Measurements from ENCODE around the gene CYB561D1. TPM values are rescaled to one million over a fixed set of nuclear protein-coding genes. Genes with fewer than 3 reads are reported as not detected.

The CYB561D1 gene
- total RNA-seq, 1 experiment from 2014 or later: 5.7 TPM

GRCh38 chr1:109488696-109489095 lies 5.2 kb upstream of the CYB561D1 start:
- TF ChIP-seq CTCF (conservative IDR thresholded peaks at IDR 0.05; ENCODE audit: low read depth, low read length) (no peak), EZH2 (IDR thresholded peaks at IDR 0.05; ENCODE audit: borderline replicate concordance, low read depth, low read length, poor library complexity, severe bottlenecking) (no peak)
- ChIA-PET POLR2A (ENCODE audit: low non-redundant PET) (no interaction called here), CTCF (no interaction called here)
- H3K27me3 ChIP-seq (replicated peaks; ENCODE audit: insufficient read depth, low read depth, low read length, poor library complexity): no peaks in the 10 kb centered on the region
- peaks cover 8% of the 10 kb centered on the region for H3K4me1 ChIP-seq (ENCODE audit: insufficient read depth, low read length, poor library complexity, severe bottlenecking)
- H3K9me3 ChIP-seq (ENCODE audit: low read depth, low read length, poor library complexity, severe bottlenecking): no peaks in the 10 kb centered on the region
- no TSS peak for BruUV-seq (replicated peaks)
- intact Hi-C loops (cut with micrococcal nuclease; ENCODE audit: unreplicated experiment): no loop called here
- no peak for DNase-seq (ENCODE audit: low spot score)
- H3K4me3 ChIP-seq (ENCODE audit: low read depth, low read length, poor library complexity, severe bottlenecking): no peak overlapping the region
- H3K36me3 ChIP-seq (ENCODE audit: insufficient read depth, low read length, poor library complexity, severe bottlenecking): peaks cover 32% of the 10 kb centered on the region
- H3K27ac ChIP-seq (ENCODE audit: low read depth, low read length, poor library complexity, severe bottlenecking): no peak overlapping the region

- Histone ChIP-seq H3K36me3 (ENCODE audit: insufficient read depth, low read length, poor library complexity, severe bottlenecking) (peaks cover 32% of the 10 kb centered on the region), H3K4me3 (ENCODE audit: low read depth, low read length, poor library complexity, severe bottlenecking) (no peak overlapping the region), H3K4me1 (ENCODE audit: insufficient read depth, low read length, poor library complexity, severe bottlenecking) (peaks cover 3% of the 10 kb centered on the region), H3K9me3 (ENCODE audit: low read depth, low read length, poor library complexity, severe bottlenecking) (no peaks in the 10 kb centered on the region), H3K27me3 (replicated peaks; ENCODE audit: insufficient read depth, low read depth, low read length, poor library complexity) (no peaks in the 10 kb centered on the region), H3K27ac (ENCODE audit: low read depth, low read length, poor library complexity, severe bottlenecking) (no peak overlapping the region)
- TF ChIP-seq EZH2 (IDR thresholded peaks at IDR 0.05; ENCODE audit: borderline replicate concordance, low read depth, low read length, poor library complexity, severe bottlenecking) (no peak), CTCF (conservative IDR thresholded peaks at IDR 0.05; ENCODE audit: low read depth, low read length) (peak; percentile 84)
- BruUV-seq (replicated peaks): no TSS peak
- ChIA-PET POLR2A (ENCODE audit: low non-redundant PET) (interaction anchor here (0.5 kb wide), 2 partner anchors 58 to 73 kb away, joined by 3 read pairs; partner anchors contain the start of gene GNAI3), CTCF (interaction anchor here (0.5 to 2.0 kb wide), 11 partner anchors 9 to 516 kb away, joined by 3 to 22 read pairs (median 4); partner anchors contain the start of gene PSMA5)
- peak; percentile 80 for DNase-seq (ENCODE audit: low spot score)
- intact Hi-C loops (cut with micrococcal nuclease; ENCODE audit: unreplicated experiment): loop anchor here (1.0 kb wide), 1 partner anchor 43 kb away; no protein-coding TSS in a partner anchor
Observed at GRCh38 chr1:109490029-109490933, 3.6 kb upstream of the CYB561D1 start.

- intact Hi-C loops (cut with micrococcal nuclease; ENCODE audit: unreplicated experiment): loop anchor here (1.0 kb wide), 1 partner anchor 42 kb away; no protein-coding TSS in a partner anchor
- ChIA-PET POLR2A (ENCODE audit: low non-redundant PET) (interaction anchor here (0.5 kb wide), 2 partner anchors 58 to 74 kb away, joined by 3 read pairs; partner anchors contain the start of gene GNAI3), CTCF (interaction anchor here (0.5 to 2.0 kb wide), 7 partner anchors 9 to 391 kb away, joined by 3 to 22 read pairs (median 4); no protein-coding TSS in a partner anchor)
Observed at GRCh38 chr1:109490934-109491302, 3.0 kb upstream of the CYB561D1 start.

More at GRCh38 chr1:109490934-109491302, 3.0 kb upstream of the CYB561D1 start:
- TF ChIP-seq CTCF (conservative IDR thresholded peaks at IDR 0.05; ENCODE audit: low read depth, low read length) (no peak), EZH2 (IDR thresholded peaks at IDR 0.05; ENCODE audit: borderline replicate concordance, low read depth, low read length, poor library complexity, severe bottlenecking) (no peak)
- no peaks in the 10 kb centered on the region for H3K9me3 ChIP-seq (ENCODE audit: low read depth, low read length, poor library complexity, severe bottlenecking)
- no peak overlapping the region for H3K4me3 ChIP-seq (ENCODE audit: low read depth, low read length, poor library complexity, severe bottlenecking)
- H3K27ac ChIP-seq (ENCODE audit: low read depth, low read length, poor library complexity, severe bottlenecking): no peak overlapping the region
- DNase-seq (ENCODE audit: low spot score): no peak
- peaks cover 35% of the 10 kb centered on the region for H3K36me3 ChIP-seq (ENCODE audit: insufficient read depth, low read length, poor library complexity, severe bottlenecking)
- BruUV-seq (replicated peaks): no TSS peak
- H3K27me3 ChIP-seq (replicated peaks; ENCODE audit: insufficient read depth, low read depth, low read length, poor library complexity): no peaks in the 10 kb centered on the region
- H3K4me1 ChIP-seq (ENCODE audit: insufficient read depth, low read length, poor library complexity, severe bottlenecking): no peaks in the 10 kb centered on the region
